CD14-positive monocyte (primary cell): ENCODE results near the gene IRAK1. TPM values are rescaled to one million over a fixed set of nuclear protein-coding genes. Genes with fewer than 3 reads are reported as not detected.

ENCODE experiments used
- DNase-seq, 3 donors: peaks; one replicate each; pipeline ENCODE4 v3.0.0-alpha.2; 2011 to 2022
- H2AFZ ChIP-seq: 2 replicates; pipeline ENCODE4 v1.6.0; 2012; ENCODE audit warnings: mild to moderate bottlenecking, low read depth, low read length, inconsistent platforms; ENCODE audit not compliant: insufficient read depth, poor library complexity, severe bottlenecking
- H3K27ac ChIP-seq, 2 donors: 1 replicate in 1 of 2; 2 replicates in 1 of 2; pipeline ENCODE4 v1.5.1; 2012 to 2013; ENCODE audit warnings: low read length in 2 of 2, control low read depth in 1 of 2, inconsistent platforms in 1 of 2, low read depth in 1 of 2, mild to moderate bottlenecking in 1 of 2
- H3K27me3 ChIP-seq, 2 donors: one replicate each; pipeline versions ENCODE4 v1.6.0 to v1.6.1; 2011 to 2013; ENCODE audit warnings: low read length in 2 of 2; ENCODE audit not compliant: control insufficient read depth in 2 of 2, insufficient read depth in 2 of 2
- H3K36me3 ChIP-seq, 2 donors: replicated peaks in 1 of 2; 1 replicate in 1 of 2; 2 replicates in 1 of 2; pipeline versions ENCODE4 v1.5.1 to v1.6.1; 2012 to 2013; ENCODE audit warnings: low read length in 2 of 2, control low read depth in 1 of 2, inconsistent platforms in 1 of 2, mild to moderate bottlenecking in 1 of 2; ENCODE audit not compliant: insufficient read depth in 2 of 2, control insufficient read depth in 1 of 2
- H3K4me1 ChIP-seq, 2 donors: 1 replicate in 1 of 2; 2 replicates in 1 of 2; pipeline versions ENCODE4 v1.5.1 to v1.6.1; 2012 to 2013; ENCODE audit warnings: low read length in 2 of 2, control low read depth in 1 of 2, inconsistent platforms in 1 of 2, mild to moderate bottlenecking in 1 of 2, moderate library complexity in 1 of 2; ENCODE audit not compliant: insufficient read depth in 2 of 2, control insufficient read depth in 1 of 2
- H3K4me2 ChIP-seq: replicated peaks from 2 replicates; pipeline ENCODE3; 2012; ENCODE audit warnings: low read length, moderate library complexity, mild to moderate bottlenecking; ENCODE audit not compliant: poor library complexity, severe bottlenecking; ENCODE audit errors: extremely low read depth
- H3K4me3 ChIP-seq, 3 experiments: fragments of 200-600 bp in 1 of 3; sonication (generic) in 1 of 3; replicated peaks in 1 of 3; 1 replicate in 2 of 3; 2 replicates in 1 of 3; pipeline ENCODE4 v1.5.1; 2011 to 2013; ENCODE audit warnings: low read length in 3 of 3, mild to moderate bottlenecking in 3 of 3, control low read depth in 2 of 3, low read depth in 2 of 3, inconsistent platforms in 1 of 3, moderate library complexity in 1 of 3
- H3K79me2 ChIP-seq: 2 replicates; pipeline ENCODE4 v1.6.0; 2012; ENCODE audit warnings: mild to moderate bottlenecking, control low read depth, inconsistent platforms, low read length, moderate library complexity; ENCODE audit not compliant: insufficient read depth
- H3K9ac ChIP-seq: 2 replicates; pipeline ENCODE4 v1.6.0; 2017; ENCODE audit warnings: low read length, mild to moderate bottlenecking; ENCODE audit not compliant: insufficient read depth, poor library complexity, severe bottlenecking
- H3K9me3 ChIP-seq, 2 donors: replicated peaks in 1 of 2; 1 replicate in 1 of 2; 2 replicates in 1 of 2; pipeline versions ENCODE4 v1.5.1 to v1.6.1; 2012 to 2013; ENCODE audit warnings: low read length in 2 of 2, control low read depth in 1 of 2; ENCODE audit not compliant: control insufficient read depth in 1 of 2, insufficient read depth in 1 of 2
- H4K20me1 ChIP-seq: 2 replicates; pipeline ENCODE4 v1.6.0; 2012; ENCODE audit warnings: mild to moderate bottlenecking, low read length, control low read depth, moderate library complexity; ENCODE audit not compliant: insufficient read depth
- H3K27ac Mint-ChIP-seq, 7 donors: one replicate each; pipeline ENCODE4 v1.8.0; 2020; ENCODE audit warnings: mild to moderate bottlenecking in 7 of 7, mixed read lengths in 7 of 7, moderate library complexity in 6 of 7, inconsistent platforms in 2 of 7
- H3K27me3 Mint-ChIP-seq, 3 donors: one replicate each; pipeline ENCODE4 v1.8.0; 2021 to 2022; ENCODE audit warnings: low read depth in 3 of 3, mild to moderate bottlenecking in 3 of 3, mixed read lengths in 3 of 3, moderate library complexity in 3 of 3, inconsistent platforms in 1 of 3
- H3K36me3 Mint-ChIP-seq, 2 donors: one replicate each; pipeline ENCODE4 v1.8.0; 2020; ENCODE audit warnings: mixed read lengths in 2 of 2, inconsistent platforms in 1 of 2, mild to moderate bottlenecking in 1 of 2
- H3K4me1 Mint-ChIP-seq: one replicate; pipeline ENCODE4 v1.8.0; 2020; ENCODE audit warnings: mild to moderate bottlenecking, mixed read lengths
- H3K4me3 Mint-ChIP-seq, 2 donors: one replicate each; pipeline ENCODE4 v1.8.0; 2020; ENCODE audit warnings: mild to moderate bottlenecking in 2 of 2, mixed read lengths in 2 of 2, moderate library complexity in 1 of 2
- H3K9me3 Mint-ChIP-seq, 7 donors: one replicate each; pipeline ENCODE4 v1.8.0; 2020 to 2022; ENCODE audit warnings: mixed read lengths in 7 of 7, mild to moderate bottlenecking in 6 of 7, moderate library complexity in 6 of 7, inconsistent platforms in 2 of 7
- CTCF ChIP-seq: fragments of 200-600 bp; IDR thresholded peaks from one replicate; pipeline ENCODE4 v1.8.0; 2022; ENCODE audit warnings: antibody characterized with exemption, mild to moderate bottlenecking
- WGBS: methylation state at CpG from one replicate; pipeline ENCODE4 v1.1.5; 2013; ENCODE audit warnings: missing lambda C conversion rate; ENCODE audit not compliant: insufficient coverage; 5-methylcytosine and 5-hydroxymethylcytosine counted together
- intact Hi-C, 2 donors: fragments of 100-400 bp; cut with micrococcal nuclease; formaldehyde crosslinking; loops; one replicate each; pipeline versions ENCODE4 v1.15.0 to v1.15.1; 2023
- polyA plus RNA-seq, 3 donors: library from polyadenylated mRNA; depleted of rRNA in 1 of 3; unstranded in 2 of 3; stranded (reverse) in 1 of 3; fragments of 300-500 nt in 2 of 3; fragments of >200 nt in 1 of 3; fragmentation: Illumina TruSeq in 2 of 3; gene quantifications; 1 replicate in 2 of 3; 2 replicates in 1 of 3; pipeline ENCODE4 v1.2.3, GENCODE V29; 2012 to 2021

Gene IRAK1
- polyA plus RNA-seq, 3 donors: 47.8 to 109 (median 49.5) TPM

DNA sequence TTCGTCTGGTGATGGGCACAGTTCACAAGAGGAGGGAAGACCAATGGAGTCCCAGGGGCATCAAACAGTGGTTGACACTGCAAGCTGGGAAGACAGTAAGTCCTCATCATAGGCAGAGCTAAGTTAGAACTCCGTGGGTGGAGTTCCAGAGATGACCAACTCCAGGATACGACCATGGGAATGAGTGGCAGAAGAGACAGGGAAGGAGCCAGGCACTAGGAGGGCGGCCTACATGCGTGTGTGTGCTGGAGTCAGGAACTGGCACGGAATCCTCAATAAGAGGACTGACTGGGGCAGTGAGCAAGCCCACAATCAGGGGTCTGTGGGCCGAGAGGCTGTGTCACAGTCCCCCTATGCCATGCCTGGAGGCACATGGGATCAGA is 30.4 kb upstream of the IRAK1 start:
- 100% methylated on average over 2 of the region's 7 CpGs for WGBS
- Histone ChIP-seq H3K27ac (no peak overlapping the region), H4K20me1 (peaks cover 58% of the 10 kb centered on the region), H3K79me2 (peaks cover 30% of the 10 kb centered on the region), H3K36me3 (peaks cover 22 to 57% of the 10 kb centered on the region in 2 donors), H3K9me3 (no peaks in the 10 kb centered on the region), H3K4me3 (no peak overlapping the region), H3K4me1 (no peaks in the 10 kb centered on the region), H3K9ac (no peak overlapping the region), H3K27me3 (peaks cover 0 to 15% of the 10 kb centered on the region in 2 donors), H2AFZ (no peak overlapping the region), H3K4me2 (no peak overlapping the region)
- Mint-ChIP-seq H3K27me3 (peaks cover 0 to 41% (median 3%) of the 10 kb centered on the region in 3 donors), H3K27ac (peak overlapping the region in 2 of 7 donors; percentile 31 to 73), H3K36me3 (peaks cover 50 to 53% of the 10 kb centered on the region in 2 donors), H3K4me1 (peaks cover 9% of the 10 kb centered on the region), H3K4me3 (no peak overlapping the region), H3K9me3 (peaks cover 0 to 2% (median 0%) of the 10 kb centered on the region in 7 donors)
- intact Hi-C loops: loop anchor here in 1 of 2 donors (5.0 kb wide), 1 partner anchor 38 kb away; no protein-coding TSS in a partner anchor
- TF ChIP-seq CTCF: no peak
- no peak for DNase-seq

DNA sequence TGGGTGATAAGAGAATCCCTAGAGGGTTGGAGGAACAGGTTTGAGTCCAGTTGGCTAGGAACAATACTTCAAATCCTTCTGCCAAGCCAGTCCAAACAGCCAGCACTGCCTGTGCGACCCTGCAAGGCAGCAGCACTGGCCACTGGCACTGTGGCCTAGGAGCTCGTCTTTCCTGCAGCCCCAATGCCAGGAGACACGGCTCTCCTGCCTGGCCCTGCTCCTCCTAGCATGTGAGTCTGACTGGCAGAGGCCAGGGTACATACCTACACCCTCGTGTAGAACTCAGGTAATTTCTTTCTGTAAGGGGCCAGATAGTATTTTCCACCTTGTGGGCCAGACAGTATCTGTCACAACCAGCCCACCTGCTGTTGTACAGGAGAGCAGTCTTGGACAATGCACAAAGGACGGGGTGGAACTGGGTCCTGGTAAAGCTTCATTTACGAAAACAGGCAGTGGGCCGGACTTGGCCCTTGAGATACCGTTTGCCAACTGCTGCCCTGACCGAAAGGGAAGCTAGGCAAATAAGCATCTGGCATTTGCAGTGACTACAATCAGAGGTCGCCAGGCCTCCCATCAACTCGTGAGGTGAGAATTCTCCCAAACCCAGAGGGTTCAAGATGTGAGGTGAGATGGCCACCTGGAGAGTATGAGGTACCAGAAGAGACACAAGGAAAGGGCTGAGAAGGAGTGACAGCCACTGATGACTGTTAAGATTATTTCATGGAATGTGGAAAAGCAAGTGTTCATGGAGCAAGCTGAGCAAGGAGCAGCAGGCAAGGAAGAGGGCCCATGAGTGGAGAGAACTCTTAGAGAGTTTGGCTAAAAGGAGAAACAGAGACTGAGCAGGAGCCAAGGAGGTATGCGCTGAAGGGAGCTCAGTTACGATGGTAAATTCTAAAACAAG is 29.8 kb upstream of the IRAK1 start:
- Histone ChIP-seq H3K9me3 (no peaks in the 10 kb centered on the region), H3K4me1 (no peaks in the 10 kb centered on the region), H2AFZ (no peak overlapping the region), H3K4me3 (no peak overlapping the region), H3K4me2 (no peak overlapping the region), H3K27me3 (peaks cover 0 to 18% of the 10 kb centered on the region in 2 donors), H3K79me2 (peaks cover 34% of the 10 kb centered on the region), H3K27ac (no peak overlapping the region), H3K9ac (no peak overlapping the region), H4K20me1 (peaks cover 63% of the 10 kb centered on the region), H3K36me3 (peaks cover 22 to 55% of the 10 kb centered on the region in 2 donors)
- TF ChIP-seq CTCF: no peak
- no peak overlapping the region for H3K4me3 Mint-ChIP-seq
- intact Hi-C loops: loop anchor here in 1 of 2 donors (5.0 kb wide), 1 partner anchor 37 kb away; no protein-coding TSS in a partner anchor
- DNase-seq: no peak
- peak overlapping the region in 3 of 7 donors; percentile 26 to 73 (median 54) for H3K27ac Mint-ChIP-seq
- H3K9me3 Mint-ChIP-seq: peaks cover 0 to 2% (median 0%) of the 10 kb centered on the region in 7 donors
- peaks cover 0 to 43% (median 3%) of the 10 kb centered on the region in 3 donors for H3K27me3 Mint-ChIP-seq
- peaks cover 9% of the 10 kb centered on the region for H3K4me1 Mint-ChIP-seq
- WGBS: 97% methylated on average over 4 of the region's 13 CpGs
- peaks cover 56 to 58% of the 10 kb centered on the region in 2 donors for H3K36me3 Mint-ChIP-seq
